HepG2 (cell line): ENCODE data around the gene PIP5K1C. TPM values are rescaled to one million over a fixed set of nuclear protein-coding genes. Genes with fewer than 3 reads are reported as not detected.

Source experiments
- AKNA ChIP-seq: sonication (generic); formaldehyde crosslinking; IDR thresholded peaks from 2 replicates; pipeline ENCODE4 v1.4.0; 2020; ENCODE audit warnings: missing genetic modification reagents, borderline replicate concordance
- ATF6 ChIP-seq: sonication (generic); formaldehyde crosslinking; conservative IDR thresholded peaks from 2 replicates; pipeline ENCODE4 v1.4.0; 2020; ENCODE audit warnings: missing genetic modification reagents
- CENPBD1 ChIP-seq: sonication (generic); formaldehyde crosslinking; IDR thresholded peaks from 2 replicates; pipeline ENCODE4 v1.8.0; 2022; ENCODE audit warnings: missing genetic modification reagents, low read depth, mild to moderate bottlenecking, borderline replicate concordance
- JUND ChIP-seq: sonication (generic); formaldehyde crosslinking; IDR thresholded peaks from 2 replicates; pipeline ENCODE4 v1.8.0; 2022; ENCODE audit warnings: mild to moderate bottlenecking, missing genetic modification reagents
- KLF13 ChIP-seq: sonication (generic); formaldehyde crosslinking; IDR thresholded peaks from 2 replicates; pipeline ENCODE4 v1.4.0; 2020; ENCODE audit warnings: mild to moderate bottlenecking, missing genetic modification reagents
- NBN ChIP-seq: fragments of 450-650 bp; conservative IDR thresholded peaks from 2 replicates; pipeline ENCODE4 v1.6.1; 2017
- SKIL ChIP-seq: sonication (generic); formaldehyde crosslinking; IDR thresholded peaks from 2 replicates; pipeline ENCODE4 v1.8.0; 2022; ENCODE audit warnings: missing genetic modification reagents, mild to moderate bottlenecking, moderate library complexity, borderline replicate concordance
- ZBTB46 ChIP-seq: sonication (generic); formaldehyde crosslinking; IDR thresholded peaks from 2 replicates; pipeline ENCODE4 v1.4.0; 2020; ENCODE audit warnings: mild to moderate bottlenecking, missing genetic modification reagents, borderline replicate concordance
- ZMYM3 ChIP-seq: sonication (generic); formaldehyde crosslinking; IDR thresholded peaks from 2 replicates; pipeline ENCODE4 v1.5.1; 2020; ENCODE audit warnings: mild to moderate bottlenecking, missing genetic modification reagents
- ZNF354B ChIP-seq: sonication (generic); formaldehyde crosslinking; IDR thresholded peaks from 2 replicates; pipeline ENCODE4 v1.8.0; 2022; ENCODE audit warnings: mild to moderate bottlenecking, missing genetic modification reagents
- ZNF430 ChIP-seq: sonication (generic); formaldehyde crosslinking; IDR thresholded peaks from 2 replicates; pipeline ENCODE4 v1.9.0; 2021; ENCODE audit warnings: mild to moderate bottlenecking, missing genetic modification reagents
- ZSCAN29 ChIP-seq: sonication (generic); formaldehyde crosslinking; conservative IDR thresholded peaks from 2 replicates; pipeline ENCODE4 v1.4.0; 2020; ENCODE audit warnings: mild to moderate bottlenecking, missing genetic modification reagents
- polyA plus RNA-seq, 8 experiments: library from polyadenylated mRNA; depleted of rRNA in 3 of 8; stranded (reverse) in 7 of 8; unstranded in 1 of 8; fragments of >200 nt; fragmentation: Illumina TruSeq in 4 of 8; extraction: Trizol in 4 of 8; gene quantifications; 2 replicates each; pipeline versions ENCODE4 v1.2.1 to v1.2.3, GENCODE V29; 2011 to 2016; ENCODE audit warnings: low read depth in 4 of 8, missing spikeins in 1 of 8, mixed read lengths in 1 of 8; ENCODE audit not compliant: insufficient read depth in 1 of 8
- total RNA-seq, 5 experiments: library from RNA; depleted of rRNA; stranded (reverse); fragments of >200 nt; fragmentation: Illumina TruSeq; extraction: Trizol; gene quantifications; 2 replicates each; pipeline ENCODE4 v1.2.3, GENCODE V29; 2016; ENCODE audit warnings: low read depth in 1 of 5

PIP5K1C gene
- total and polyA plus RNA-seq, 2 of the 13 experiments (the other 11 are each of a cell fraction or from before 2014, with no cell fraction given): 3.6 to 4.3 TPM

- no peak for TF ChIP-seq AKNA (CRISPR knock-in tag)
- TF ChIP-seq JUND (CRISPR knock-in tag): no peak
- TF ChIP-seq KLF13 (CRISPR knock-in tag): no peak
- TF ChIP-seq CENPBD1 (CRISPR knock-in tag): no peak
- TF ChIP-seq NBN: no peak
- TF ChIP-seq ZSCAN29 (CRISPR knock-in tag): no peak
- 0 out of 2 replicates have a peak, but pooled peaks have one; percentile 25 for TF ChIP-seq ZNF354B (CRISPR knock-in tag)
- no peak for TF ChIP-seq ATF6 (CRISPR knock-in tag)
- TF ChIP-seq ZMYM3: peak; percentile 44; the same call in 1 of the 2 replicates
- TF ChIP-seq ZNF430 (CRISPR knock-in tag): peak; percentile 45; the same call in 1 of the 2 replicates
- TF ChIP-seq ZBTB46: no peak
- no peak for TF ChIP-seq SKIL (CRISPR knock-in tag)
These were observed 31.8 kb downstream of the PIP5K1C start (continued) for GRCh38 chr19:3668331-3669081.
